ENCODE data around the gene RELN.

Gene RELN

DNA sequence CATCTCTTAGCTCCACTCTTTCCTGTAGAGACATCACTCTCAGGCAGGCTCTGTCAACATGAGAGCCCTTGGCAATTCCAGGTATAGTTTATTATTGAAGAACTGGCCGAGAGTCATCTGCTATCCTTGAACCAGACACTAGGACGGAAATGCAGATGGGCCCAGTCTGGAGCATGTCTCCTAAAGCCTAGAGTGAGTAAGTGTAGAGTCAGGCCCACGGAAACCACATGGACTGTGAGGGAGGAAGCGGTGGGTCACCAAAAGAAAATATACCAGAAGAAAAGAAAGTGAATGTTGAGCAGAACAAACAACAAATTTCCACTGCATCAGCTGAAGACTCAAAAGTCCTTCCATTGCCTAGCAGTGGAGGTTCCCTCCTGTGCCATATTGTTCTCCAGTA, 15.7 kb upstream of the RELN start:
- POLR2A ChIA-PET, result no interaction called here
- no peak for DNase-seq (ENCODE audit: extremely low spot score)
- CTCF ChIA-PET, result no interaction called here
- no peak for TF ChIP-seq ARNT (IDR thresholded peaks at IDR 0.05)
- no peak for TF ChIP-seq FOXM1 (IDR thresholded peaks at IDR 0.05; ENCODE audit: borderline replicate concordance)
- TF ChIP-seq PKNOX1 (IDR thresholded peaks at IDR 0.05), result no peak
- no peak for TF ChIP-seq ZNF384 (IDR thresholded peaks at IDR 0.05)
- no peak for TF ChIP-seq HDGF (IDR thresholded peaks at IDR 0.05; ENCODE audit: borderline replicate concordance)
- TF ChIP-seq FOXK2 (IDR thresholded peaks at IDR 0.05), result no peak

- POLR2A ChIA-PET, result no interaction called here
- DNase-seq (ENCODE audit: extremely low spot score), result no peak
- CTCF ChIA-PET, result no interaction called here
- TF ChIP-seq HDGF (IDR thresholded peaks at IDR 0.05; ENCODE audit: borderline replicate concordance), result no peak
- TF ChIP-seq SP1 (IDR thresholded peaks at IDR 0.05), result no peak
- TF ChIP-seq PKNOX1 (IDR thresholded peaks at IDR 0.05), result no peak
- no peak for TF ChIP-seq LEF1 (IDR thresholded peaks at IDR 0.05; ENCODE audit: borderline replicate concordance)
- no peak for TF ChIP-seq CTBP1 (IDR thresholded peaks at IDR 0.05; ENCODE audit: borderline replicate concordance)
- no peak for TF ChIP-seq ELF4 (IDR thresholded peaks at IDR 0.05)
- TF ChIP-seq FOXK2 (IDR thresholded peaks at IDR 0.05), result no peak
These were observed 7.2 kb upstream of the RELN start for GRCh38 chr7:103996639-103997038.

GRCh38 chr7:103996017-103996551, 6.6 kb upstream of the RELN start:
- POLR2A ChIA-PET, result no interaction called here
- no peak for DNase-seq (ENCODE audit: extremely low spot score)
- CTCF ChIA-PET, result no interaction called here
- TF ChIP-seq NFRKB (IDR thresholded peaks at IDR 0.05) (no peak), ELF4 (IDR thresholded peaks at IDR 0.05) (no peak), SP1 (IDR thresholded peaks at IDR 0.05) (no peak), PKNOX1 (IDR thresholded peaks at IDR 0.05) (no peak), SUZ12 (IDR thresholded peaks at IDR 0.05) (no peak), FOXA1 (IDR thresholded peaks at IDR 0.05) (no peak), FOXK2 (IDR thresholded peaks at IDR 0.05) (no peak), TARDBP (IDR thresholded peaks at IDR 0.05) (no peak), L3MBTL2 (conservative IDR thresholded peaks at IDR 0.05) (no peak), HDGF (IDR thresholded peaks at IDR 0.05; ENCODE audit: borderline replicate concordance) (no peak), ARNT (IDR thresholded peaks at IDR 0.05) (no peak)

- DNase-seq (ENCODE audit: extremely low spot score), result no peak
- ChIA-PET POLR2A (no interaction called here), CTCF (no interaction called here)
- TF ChIP-seq CTBP1 (IDR thresholded peaks at IDR 0.05; ENCODE audit: borderline replicate concordance) (no peak), L3MBTL2 (conservative IDR thresholded peaks at IDR 0.05) (no peak), HDGF (IDR thresholded peaks at IDR 0.05; ENCODE audit: borderline replicate concordance) (no peak), ELF4 (IDR thresholded peaks at IDR 0.05) (no peak), LEF1 (IDR thresholded peaks at IDR 0.05; ENCODE audit: borderline replicate concordance) (no peak), TARDBP (IDR thresholded peaks at IDR 0.05) (no peak), BHLHE40 (IDR thresholded peaks at IDR 0.05; ENCODE audit: borderline replicate concordance) (no peak), ARNT (IDR thresholded peaks at IDR 0.05) (no peak), PKNOX1 (IDR thresholded peaks at IDR 0.05) (no peak), ZNF384 (IDR thresholded peaks at IDR 0.05) (no peak), FOXA1 (IDR thresholded peaks at IDR 0.05) (no peak), NFRKB (IDR thresholded peaks at IDR 0.05) (no peak), FOXM1 (IDR thresholded peaks at IDR 0.05; ENCODE audit: borderline replicate concordance) (no peak), SUZ12 (IDR thresholded peaks at IDR 0.05) (no peak), FOXK2 (IDR thresholded peaks at IDR 0.05) (no peak), SP1 (IDR thresholded peaks at IDR 0.05) (no peak)
These were observed 6.1 kb upstream of the RELN start for GRCh38 chr7:103995554-103995953.

GRCh38 chr7:103993551-103993950, 4.1 kb upstream of the RELN start:
- TF ChIP-seq PKNOX1 (IDR thresholded peaks at IDR 0.05), result no peak
- no peak for DNase-seq (ENCODE audit: extremely low spot score)
- ChIA-PET CTCF (no interaction called here), POLR2A (no interaction called here)

- ChIA-PET POLR2A (no interaction called here), CTCF (no interaction called here)
- TF ChIP-seq NFRKB (IDR thresholded peaks at IDR 0.05) (no peak), ELF4 (IDR thresholded peaks at IDR 0.05) (no peak), SUZ12 (IDR thresholded peaks at IDR 0.05) (no peak), L3MBTL2 (conservative IDR thresholded peaks at IDR 0.05) (no peak), CTBP1 (IDR thresholded peaks at IDR 0.05; ENCODE audit: borderline replicate concordance) (no peak), PKNOX1 (IDR thresholded peaks at IDR 0.05) (no peak), BHLHE40 (IDR thresholded peaks at IDR 0.05; ENCODE audit: borderline replicate concordance) (no peak), HDGF (IDR thresholded peaks at IDR 0.05; ENCODE audit: borderline replicate concordance) (no peak), ARNT (IDR thresholded peaks at IDR 0.05) (no peak), FOXK2 (IDR thresholded peaks at IDR 0.05) (no peak), SP1 (IDR thresholded peaks at IDR 0.05) (no peak), LEF1 (IDR thresholded peaks at IDR 0.05; ENCODE audit: borderline replicate concordance) (no peak), TARDBP (IDR thresholded peaks at IDR 0.05) (no peak), FOXM1 (IDR thresholded peaks at IDR 0.05; ENCODE audit: borderline replicate concordance) (no peak), FOXA1 (IDR thresholded peaks at IDR 0.05) (no peak), ZNF384 (IDR thresholded peaks at IDR 0.05) (no peak)
- no peak for DNase-seq (ENCODE audit: extremely low spot score)
These were observed 1.9 kb upstream of the RELN start for GRCh38 chr7:103991406-103991805.

Data from HEK293T (cell line).